Erythroblast (primary cell): ENCODE data around the gene RNASEH2B.

Experiments used
- GATA1 ChIP-seq: IDR thresholded peaks from 2 replicates; pipeline ENCODE4 v1.6.1; 2011; ENCODE audit warnings: low read depth, mild to moderate bottlenecking, control low read depth, low read length, moderate library complexity
- POLR2A ChIP-seq: IDR thresholded peaks from 2 replicates; pipeline ENCODE4 v1.6.1; 2011; ENCODE audit warnings: mild to moderate bottlenecking, low read length

DNA sequence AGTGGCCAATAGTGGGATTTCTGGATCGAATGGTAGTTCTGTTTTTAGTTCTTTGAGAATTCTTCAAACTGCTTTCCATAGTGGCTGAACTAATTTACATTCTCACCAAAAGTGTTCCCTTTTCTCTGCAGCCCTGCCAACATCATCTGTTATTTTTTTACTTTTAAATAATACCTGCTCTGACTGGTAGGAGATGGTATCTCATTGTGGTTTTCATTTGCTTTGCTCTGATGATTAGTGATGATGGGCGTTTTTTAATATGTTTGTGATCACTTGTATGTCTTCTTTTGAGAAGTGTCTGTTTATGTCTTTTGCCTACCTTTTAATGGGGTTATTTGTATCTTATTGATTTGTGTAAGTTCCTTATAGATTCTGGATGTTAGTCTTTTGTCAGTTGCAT is 48.0 kb downstream of the RNASEH2B start:
- TF ChIP-seq POLR2A = no peak
- no peak for TF ChIP-seq GATA1
